NOMO-1 (cell line): ENCODE data around the gene FAM149A.

Experiments used
- DNase-seq, 2 experiments: peaks; one replicate each; lab custom pipeline; 2025; ENCODE audit not compliant: unreplicated experiment in 2 of 2; lab: John Stamatoyannopoulos, UW

Gene FAM149A

GRCh38 chr4:186104890-186105646, 564 bp downstream of the FAM149A start:
- no peak for DNase-seq

GRCh38 chr4:186105647-186106321, 1.3 kb downstream of the FAM149A start:
- DNase-seq, result no peak

GRCh38 chr4:186107947-186108346, 3.4 kb downstream of the FAM149A start:
- DNase-seq, result no peak

- DNase-seq, result no peak
Observed at GRCh38 chr4:186108391-186108790, 3.9 kb downstream of the FAM149A start.

- no peak for DNase-seq
Observed at GRCh38 chr4:186109245-186109644, 4.7 kb downstream of the FAM149A start.

GRCh38 chr4:186116697-186117096, 12.2 kb downstream of the FAM149A start:
- no peak for DNase-seq

- no peak for DNase-seq
Observed at GRCh38 chr4:186118582-186118981, 14.1 kb downstream of the FAM149A start.

GRCh38 chr4:186121057-186121456, 16.6 kb downstream of the FAM149A start:
- DNase-seq, result no peak

GRCh38 chr4:186128842-186129241, 24.3 kb downstream of the FAM149A start:
- no peak for DNase-seq

- DNase-seq, result no peak
Observed at GRCh38 chr4:186131935-186132334, 27.4 kb downstream of the FAM149A start.

- no peak for DNase-seq
Observed at GRCh38 chr4:186132577-186133242, 28.2 kb downstream of the FAM149A start.

- peak in 1 of 2 experiments; percentile 71 for DNase-seq
Observed at GRCh38 chr4:186134257-186134656, 29.8 kb downstream of the FAM149A start.

GRCh38 chr4:186134861-186135260, 30.4 kb downstream of the FAM149A start:
- DNase-seq, result no peak

- DNase-seq, result peak in 1 of 2 experiments; percentile 13
Observed at GRCh38 chr4:186137196-186137794, 32.8 kb downstream of the FAM149A start.

- no peak for DNase-seq
Observed at GRCh38 chr4:186144198-186144945, 39.9 kb downstream of the FAM149A start.

GRCh38 chr4:186144946-186145569, 40.6 kb downstream of the FAM149A start:
- DNase-seq, result no peak

GRCh38 chr4:186146458-186146857, 42.0 kb downstream of the FAM149A start:
- no peak for DNase-seq

GRCh38 chr4:186148336-186148975, 44.0 kb downstream of the FAM149A start:
- DNase-seq, result no peak

- no peak for DNase-seq
Observed at GRCh38 chr4:186149872-186150271, 45.4 kb downstream of the FAM149A start.

- no peak for DNase-seq
Observed at GRCh38 chr4:186150926-186151325, 46.4 kb downstream of the FAM149A start.
